Cerebellar cortex (tissue), 1 donor: ENCODE measurements around the gene NUTM2D.
A peak's percentile ranks its signal among the peaks of the same experiment; 100 is the strongest.
"Not testable (repeated sequence)": the region's sequence is repeated elsewhere in the genome, so short reads cannot be mapped to it uniquely, and the experiment has no call there.

ENCODE experiments used
- DNase-seq: peaks from one replicate; pipeline ENCODE4 v3.0.0-alpha.2; 2015; ENCODE audit warnings: low spot score

Gene NUTM2D, protein sequence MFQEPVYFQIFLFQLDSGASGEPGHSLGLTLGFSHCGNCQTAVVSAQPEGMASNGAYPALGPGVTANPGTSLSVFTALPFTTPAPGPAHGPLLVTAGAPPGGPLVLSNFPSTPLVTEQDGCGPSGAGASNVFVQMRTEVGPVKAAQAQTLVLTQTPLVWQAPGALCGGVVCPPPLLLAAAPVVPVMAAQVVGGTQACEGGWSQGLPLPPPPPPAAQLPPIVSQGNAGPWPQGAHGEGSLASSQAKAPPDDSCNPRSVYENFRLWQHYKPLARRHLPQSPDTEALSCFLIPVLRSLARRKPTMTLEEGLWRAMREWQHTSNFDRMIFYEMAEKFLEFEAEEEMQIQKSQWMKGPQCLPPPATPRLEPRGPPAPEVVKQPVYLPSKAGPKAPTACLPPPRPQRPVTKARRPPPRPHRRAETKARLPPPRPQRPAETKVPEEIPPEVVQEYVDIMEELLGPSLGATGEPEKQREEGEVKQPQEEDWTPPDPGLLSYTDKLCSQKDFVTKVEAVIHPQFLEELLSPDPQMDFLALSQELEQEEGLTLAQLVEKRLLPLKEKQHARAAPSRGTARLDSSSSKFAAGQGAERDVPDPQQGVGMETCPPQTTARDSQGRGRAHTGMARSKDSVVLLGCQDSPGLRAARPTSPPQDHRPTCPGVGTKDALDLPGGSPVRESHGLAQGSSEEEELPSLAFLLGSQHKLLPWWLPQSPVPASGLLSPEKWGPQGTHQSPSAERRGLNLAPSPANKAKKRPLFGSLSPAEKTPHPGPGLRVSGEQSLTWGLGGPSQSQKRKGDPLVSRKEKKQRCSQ

GRCh38 chr10:87357444-87357843 lies at the start of gene NUTM2D:
TSS of gene NUTM2D (plus strand) at chr10:87357744. CDS start at chr10:87358266, 522 bp downstream.
- DNase-seq, result not testable (repeated sequence)

- not testable (repeated sequence) for DNase-seq
Observed at GRCh38 chr10:87308702-87309101, 48.8 kb upstream of the NUTM2D start.

GRCh38 chr10:87309657-87310056 lies 47.9 kb upstream of the NUTM2D start:
- DNase-seq, result not testable (repeated sequence)

DNA sequence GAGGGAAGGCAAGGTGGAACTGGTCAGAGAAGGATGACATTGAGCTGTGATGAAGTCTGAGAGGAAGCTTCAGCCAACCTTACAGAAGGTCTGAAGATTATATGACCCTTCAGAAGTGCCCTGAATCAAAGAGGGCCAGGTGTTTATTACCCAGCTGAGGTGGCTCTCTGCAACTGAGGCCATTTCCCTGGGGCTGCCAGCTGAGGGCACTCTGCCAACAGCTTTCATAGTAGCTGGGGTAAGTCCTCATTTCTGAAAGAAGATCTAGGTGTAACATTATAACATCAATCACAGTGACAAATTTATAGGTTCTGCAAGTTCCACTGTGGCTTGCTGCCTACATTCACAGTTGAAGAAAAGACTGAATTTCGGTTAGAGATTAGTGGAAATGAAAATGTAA lies 46.0 kb upstream of the NUTM2D start:
- not testable (repeated sequence) for DNase-seq

GRCh38 chr10:87313649-87314359 lies 43.7 kb upstream of the NUTM2D start:
- not testable (repeated sequence) for DNase-seq

- not testable (repeated sequence) for DNase-seq
Observed at GRCh38 chr10:87314360-87314973, 43.1 kb upstream of the NUTM2D start.

DNA sequence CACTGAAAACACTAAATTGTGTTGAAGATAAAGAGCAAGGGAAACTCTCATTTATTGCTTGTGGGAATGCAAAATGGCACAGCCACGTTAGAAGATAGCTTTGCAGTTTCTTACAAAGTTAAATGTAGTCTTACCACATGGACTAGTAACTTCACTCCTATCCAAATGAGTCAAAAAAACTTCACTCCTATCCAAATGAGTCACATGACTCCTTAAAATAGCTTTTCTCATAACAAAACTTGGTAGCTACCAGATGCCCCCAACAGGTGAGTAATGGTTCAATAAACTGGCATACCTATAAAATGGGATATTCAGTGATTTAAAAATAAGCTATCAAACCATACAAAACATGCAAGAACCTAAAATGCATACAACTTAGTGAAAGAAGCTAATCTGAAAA lies 36.0 kb upstream of the NUTM2D start:
- not testable (repeated sequence) for DNase-seq

GRCh38 chr10:87324559-87324958 lies 33.0 kb upstream of the NUTM2D start:
- not testable (repeated sequence) for DNase-seq

DNA sequence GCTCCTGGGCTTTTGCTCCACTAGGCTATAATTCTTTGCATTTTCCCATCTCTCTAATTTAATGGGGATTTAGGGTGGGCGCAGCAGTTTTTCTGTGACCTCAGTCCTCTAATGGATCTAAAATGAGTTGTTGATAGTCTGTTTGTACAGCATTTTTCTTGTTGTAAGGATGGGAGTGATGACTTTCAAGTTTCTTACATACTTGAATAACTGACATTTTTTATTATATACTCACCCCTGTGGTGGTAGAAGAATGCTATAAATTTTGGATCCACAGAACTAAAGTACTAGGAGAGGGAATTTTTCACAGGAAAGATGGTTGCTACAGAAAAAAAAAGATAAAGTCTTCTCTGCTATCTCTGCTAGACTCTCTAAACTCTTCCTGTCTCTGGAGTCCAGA lies 29.6 kb upstream of the NUTM2D start:
- not testable (repeated sequence) for DNase-seq

DNA sequence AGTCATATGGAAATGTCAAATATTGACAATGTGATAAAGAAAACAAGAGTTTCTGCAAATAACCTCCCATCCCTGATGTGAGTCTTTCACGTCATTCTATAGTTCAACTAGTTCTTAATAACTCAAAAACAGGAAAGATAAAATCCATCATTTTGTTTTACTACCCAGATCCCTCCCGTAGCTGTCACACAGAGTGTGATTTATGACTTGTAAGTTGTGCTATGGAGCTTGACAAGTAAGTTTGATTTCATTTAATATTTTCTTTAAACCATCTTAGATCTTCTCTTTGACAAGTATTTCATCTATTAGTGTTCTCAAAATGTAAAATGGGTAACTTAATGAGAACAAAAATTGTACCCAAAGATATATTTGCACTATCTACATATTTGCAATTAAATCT lies 28.4 kb upstream of the NUTM2D start:
- not testable (repeated sequence) for DNase-seq

DNA sequence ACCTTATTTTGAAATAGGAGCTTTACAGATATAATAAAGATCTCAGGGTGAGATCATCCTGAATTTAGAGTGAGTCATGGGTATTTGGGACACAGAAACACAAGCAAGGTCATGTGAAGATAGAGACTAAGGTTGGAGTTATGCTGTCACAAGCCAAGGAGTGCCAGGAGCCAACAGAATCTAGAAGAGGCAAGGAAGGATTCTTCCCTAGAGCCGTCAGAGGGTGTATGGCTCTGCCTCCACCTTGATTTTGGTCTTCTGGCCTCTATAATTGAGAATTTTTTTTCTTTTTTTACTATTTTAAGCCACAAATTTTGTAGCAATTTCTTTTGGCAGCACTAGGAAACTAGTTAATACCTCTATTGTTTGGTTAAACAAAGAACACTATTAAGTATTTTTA lies 24.9 kb upstream of the NUTM2D start:
- DNase-seq, result not testable (repeated sequence)

GRCh38 chr10:87340411-87340810 lies 17.1 kb upstream of the NUTM2D start:
- DNase-seq, result not testable (repeated sequence)

GRCh38 chr10:87341546-87342142 lies 15.9 kb upstream of the NUTM2D start:
- DNase-seq, result not testable (repeated sequence)

GRCh38 chr10:87342249-87342710 lies 15.3 kb upstream of the NUTM2D start:
- peak; percentile 91 for DNase-seq

GRCh38 chr10:87342711-87343258 lies 14.8 kb upstream of the NUTM2D start:
- peak; percentile 77 for DNase-seq

DNA sequence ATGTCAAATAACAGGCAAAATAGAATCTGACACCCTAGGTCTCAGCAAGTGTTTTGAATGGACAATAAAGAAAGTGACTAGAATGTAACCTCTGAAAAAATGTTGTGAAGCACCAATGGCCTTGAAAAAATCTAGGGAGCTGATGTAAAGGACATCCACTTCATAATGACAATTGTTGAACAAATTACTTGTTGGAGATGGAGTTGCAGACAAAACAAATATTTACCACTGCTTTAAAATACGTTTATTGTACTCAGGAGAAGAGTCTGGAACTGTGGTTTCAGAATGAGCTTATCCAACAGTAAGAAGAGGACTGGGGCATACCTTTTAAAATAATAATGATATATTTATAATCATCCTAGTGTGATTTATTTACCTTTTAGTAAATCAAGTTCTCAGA lies 11.8 kb upstream of the NUTM2D start:
- not testable (repeated sequence) for DNase-seq

- not testable (repeated sequence) for DNase-seq
Observed at GRCh38 chr10:87350161-87350560, 7.4 kb upstream of the NUTM2D start.

GRCh38 chr10:87352825-87353224 lies 4.7 kb upstream of the NUTM2D start:
- DNase-seq, result not testable (repeated sequence)

- not testable (repeated sequence) for DNase-seq
Observed at GRCh38 chr10:87355110-87355509, 2.4 kb upstream of the NUTM2D start.

- not testable (repeated sequence) for DNase-seq
Observed at GRCh38 chr10:87358159-87358558, 615 bp downstream of the NUTM2D start.
